Right lobe of liver (tissue), 6 donors: ENCODE data around the gene PTPN6. TPM values are rescaled to one million over a fixed set of nuclear protein-coding genes. Genes with fewer than 3 reads are reported as not detected.

ENCODE experiments used
- ATAC-seq, 4 donors: fragments of 200-7000 bp; cut with Tn5 transposase; one replicate each; pipeline ENCODE4 v1.9.1; 2020; ENCODE audit warnings: mild to moderate bottlenecking in 4 of 4, moderate library complexity in 4 of 4
- DNase-seq, 3 donors: peaks; one replicate each; pipeline ENCODE4 v3.0.0-alpha.2; 2020
- H3K27ac ChIP-seq, 3 donors: fragments of 200-600 bp; one replicate each; pipeline ENCODE4 v1.8.0; 2022
- H3K27me3 ChIP-seq, 2 donors: fragments of 200-600 bp; one replicate each; pipeline ENCODE4 v1.8.0; 2022
- H3K36me3 ChIP-seq, 4 donors: fragments of 200-600 bp; sonication (generic) in 1 of 4; one replicate each; pipeline versions ENCODE4 v1.5.1 to v1.8.0; 2017 to 2022; ENCODE audit warnings: control low read depth in 1 of 4
- H3K4me1 ChIP-seq, 4 donors: fragments of 200-600 bp; sonication (generic) in 1 of 4; one replicate each; pipeline versions ENCODE4 v1.5.1 to v1.8.0; 2017 to 2022; ENCODE audit warnings: control low read depth in 1 of 4
- H3K4me3 ChIP-seq, 3 donors: fragments of 200-600 bp; one replicate each; pipeline ENCODE4 v1.8.0; 2022
- H3K9me3 ChIP-seq, 4 donors: fragments of 200-600 bp; sonication (generic) in 1 of 4; one replicate each; pipeline versions ENCODE4 v1.5.1 to v1.8.0; 2017 to 2022; ENCODE audit warnings: control low read depth in 1 of 4
- POLR2A ChIP-seq: fragments of 450-650 bp; IDR thresholded peaks from one replicate; pipeline ENCODE4 v1.6.1; 2017; ENCODE audit warnings: antibody characterized with exemption, mild to moderate bottlenecking
- WGBS: methylation state at CpG from one replicate; pipeline ENCODE4 v1.1.6; 2018; ENCODE audit warnings: low coverage, low lambda C conversion rate; ENCODE audit not compliant: insufficient coverage; ENCODE audit errors: missing lambda C conversion rate; 5-methylcytosine and 5-hydroxymethylcytosine counted together
- intact Hi-C, 2 donors: fragments of 100-400 bp; cut with DNase I; formaldehyde crosslinking; loops; one replicate each; pipeline versions ENCODE4 v1.11.2 to v1.14.1; 2022
- total RNA-seq, 6 experiments: library from RNA; depleted of rRNA in 2 of 6; stranded (reverse); fragments of >200 nt in 2 of 6; fragmentation: NEBNext Ultra II Directional in 3 of 6; extraction: Animal tissue kit (Norgen Biotek cat#: 25700) in 3 of 6; gene quantifications; one replicate each; pipeline versions ENCODE4 v1.1.0 to v1.2.4, GENCODE V29; 2016 to 2023
- TF ChIP-seq, protein P1 (sequence below), 4 donors: fragments of 200-600 bp in 3 of 4; fragments of 450-650 bp in 1 of 4; IDR thresholded peaks; one replicate each; pipeline versions ENCODE4 v1.5.1 to v1.8.0; 2016 to 2022; ENCODE audit warnings: antibody characterized with exemption in 4 of 4, mild to moderate bottlenecking in 2 of 4
- donor health status: DM: no; HTN: yes; CAD: no.
- donor health status: DM: no; HTN: no; CAD: no.
- donor health status: DM: no; HTN: no; CAD: no.
- donor health status: DM: no; HTN: yes; CAD: no.
- donor health status: DM: no; HTN: yes; CAD: no.

PTPN6 gene
- total RNA-seq, 6 experiments from 2014 or later: 12.1 to 30.6 (median 19.4) TPM

GRCh38 chr12:6977653-6978052 is 26.5 kb downstream of the PTPN6 start:
- no peak overlapping the region for H3K27ac ChIP-seq
- TF ChIP-seq, protein P1, sequence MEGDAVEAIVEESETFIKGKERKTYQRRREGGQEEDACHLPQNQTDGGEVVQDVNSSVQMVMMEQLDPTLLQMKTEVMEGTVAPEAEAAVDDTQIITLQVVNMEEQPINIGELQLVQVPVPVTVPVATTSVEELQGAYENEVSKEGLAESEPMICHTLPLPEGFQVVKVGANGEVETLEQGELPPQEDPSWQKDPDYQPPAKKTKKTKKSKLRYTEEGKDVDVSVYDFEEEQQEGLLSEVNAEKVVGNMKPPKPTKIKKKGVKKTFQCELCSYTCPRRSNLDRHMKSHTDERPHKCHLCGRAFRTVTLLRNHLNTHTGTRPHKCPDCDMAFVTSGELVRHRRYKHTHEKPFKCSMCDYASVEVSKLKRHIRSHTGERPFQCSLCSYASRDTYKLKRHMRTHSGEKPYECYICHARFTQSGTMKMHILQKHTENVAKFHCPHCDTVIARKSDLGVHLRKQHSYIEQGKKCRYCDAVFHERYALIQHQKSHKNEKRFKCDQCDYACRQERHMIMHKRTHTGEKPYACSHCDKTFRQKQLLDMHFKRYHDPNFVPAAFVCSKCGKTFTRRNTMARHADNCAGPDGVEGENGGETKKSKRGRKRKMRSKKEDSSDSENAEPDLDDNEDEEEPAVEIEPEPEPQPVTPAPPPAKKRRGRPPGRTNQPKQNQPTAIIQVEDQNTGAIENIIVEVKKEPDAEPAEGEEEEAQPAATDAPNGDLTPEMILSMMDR (IDR thresholded peaks at IDR 0.05): no peak
- TF ChIP-seq POLR2A: no peak
- ATAC-seq (no peak), DNase-seq (no peak)
- H3K4me1 ChIP-seq: peaks cover 0 to 27% (median 12%) of the 10 kb centered on the region in 4 donors
- peaks cover 4 to 82% (median 46%) of the 10 kb centered on the region in 4 donors for H3K36me3 ChIP-seq
- no peak overlapping the region for H3K4me3 ChIP-seq
- H3K27me3 ChIP-seq: no peaks in the 10 kb centered on the region
- 92% methylated on average over 6 of the region's 10 CpGs for WGBS
- intact Hi-C loops: no loop called here
- H3K9me3 ChIP-seq: no peaks in the 10 kb centered on the region

- H3K27ac ChIP-seq: no peak overlapping the region
- H3K4me3 ChIP-seq: no peak overlapping the region
- no peaks in the 10 kb centered on the region for H3K9me3 ChIP-seq
- no peak for DNase-seq
- TF ChIP-seq, protein P1 (IDR thresholded peaks at IDR 0.05): no peak
- TF ChIP-seq POLR2A: no peak
- WGBS: 85% methylated on average over 4 of the region's 6 CpGs
- no peak for ATAC-seq
- H3K4me1 ChIP-seq: peaks cover 0 to 28% (median 12%) of the 10 kb centered on the region in 4 donors
- intact Hi-C loops: no loop called here
- H3K27me3 ChIP-seq: no peaks in the 10 kb centered on the region
- H3K36me3 ChIP-seq: peaks cover 4 to 87% (median 49%) of the 10 kb centered on the region in 4 donors
Measured at GRCh38 chr12:6978188-6978587, 27.0 kb downstream of the PTPN6 start.

DNA sequence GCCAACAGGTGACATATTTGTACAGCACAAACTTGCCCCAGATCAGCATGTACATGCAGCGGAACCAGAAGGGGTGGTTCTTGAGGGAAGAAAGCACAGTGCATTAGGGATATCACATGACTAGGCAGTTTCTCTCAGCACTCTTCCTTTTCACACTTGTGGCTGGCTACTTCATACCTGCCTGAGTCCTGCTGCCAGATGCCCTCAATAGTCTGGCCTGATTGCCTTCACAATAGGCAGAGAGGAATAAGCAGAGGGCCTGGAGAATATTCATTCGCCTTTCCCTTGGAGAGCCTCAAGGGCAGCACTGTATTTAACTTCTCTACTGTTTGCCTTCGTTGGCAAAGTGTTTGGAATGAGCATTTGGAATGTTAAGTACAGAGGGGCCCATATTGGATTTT is 27.5 kb downstream of the PTPN6 start:
- no peak for ATAC-seq

GRCh38 chr12:6979021-6979420 is 27.9 kb downstream of the PTPN6 start:
- ATAC-seq (no peak), DNase-seq (no peak)
- TF ChIP-seq, protein P1 (IDR thresholded peaks at IDR 0.05): no peak
- no peak for TF ChIP-seq POLR2A
- Histone ChIP-seq H3K4me1 (peaks cover 0 to 31% (median 13%) of the 10 kb centered on the region in 4 donors), H3K27ac (no peak overlapping the region), H3K27me3 (no peaks in the 10 kb centered on the region), H3K36me3 (peaks cover 4 to 87% (median 49%) of the 10 kb centered on the region in 4 donors), H3K9me3 (no peaks in the 10 kb centered on the region), H3K4me3 (no peak overlapping the region)
- WGBS: no CpG with 5 or more reads among the region's 6 CpGs
- intact Hi-C loops: no loop called here

More for the DNA sequence above, 27.5 kb downstream of the PTPN6 start:
- TF ChIP-seq POLR2A: no peak
- TF ChIP-seq, protein P1 (IDR thresholded peaks at IDR 0.05): no peak
- intact Hi-C loops: no loop called here
- WGBS: 88% methylated on average over 2 of the region's 3 CpGs
- Histone ChIP-seq H3K36me3 (peaks cover 4 to 90% (median 49%) of the 10 kb centered on the region in 4 donors), H3K4me1 (peaks cover 0 to 28% (median 12%) of the 10 kb centered on the region in 4 donors), H3K27me3 (no peaks in the 10 kb centered on the region), H3K4me3 (no peak overlapping the region), H3K27ac (no peak overlapping the region), H3K9me3 (no peaks in the 10 kb centered on the region)
- DNase-seq: no peak

- WGBS: 79% methylated on average over 3 of the region's 3 CpGs
Measured at GRCh38 chr12:6979453-6979852, 28.3 kb downstream of the PTPN6 start.

More at GRCh38 chr12:6979453-6979852, 28.3 kb downstream of the PTPN6 start:
- intact Hi-C loops: no loop called here
- ATAC-seq: no peak
- Histone ChIP-seq H3K27me3 (no peaks in the 10 kb centered on the region), H3K9me3 (no peaks in the 10 kb centered on the region), H3K4me3 (no peak overlapping the region), H3K4me1 (peaks cover 0 to 36% (median 15%) of the 10 kb centered on the region in 4 donors), H3K27ac (no peak overlapping the region), H3K36me3 (peaks cover 4 to 83% (median 48%) of the 10 kb centered on the region in 4 donors)
- DNase-seq: no peak
- TF ChIP-seq, protein P1 (IDR thresholded peaks at IDR 0.05): no peak
- no peak for TF ChIP-seq POLR2A
